ENCODE results near the gene EPS15.
"Not testable (repeated sequence)": the region's sequence is repeated elsewhere in the genome, so short reads cannot be mapped to it uniquely, and the experiment has no call there.

Gene EPS15

DNA sequence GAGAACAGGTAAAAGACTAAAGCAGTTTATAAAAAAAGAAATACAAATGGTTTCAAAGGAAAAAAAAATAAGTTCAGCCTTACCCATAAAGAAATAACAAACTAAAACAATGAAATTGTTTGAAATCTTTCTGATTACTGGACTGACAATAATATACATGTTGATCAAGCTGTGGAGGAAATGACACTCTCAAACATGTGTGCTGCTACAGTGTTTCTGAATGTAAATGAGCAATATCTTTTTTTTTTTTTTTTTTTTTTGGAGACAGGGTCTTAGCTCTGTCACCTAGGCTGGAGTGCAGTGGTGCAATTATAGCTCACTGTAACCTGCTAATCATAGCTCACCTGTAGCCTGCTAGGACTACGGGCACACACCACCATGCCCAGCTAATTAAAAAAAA lies 6.5 kb downstream of the EPS15 start:
- DNase-seq = no peak

DNA sequence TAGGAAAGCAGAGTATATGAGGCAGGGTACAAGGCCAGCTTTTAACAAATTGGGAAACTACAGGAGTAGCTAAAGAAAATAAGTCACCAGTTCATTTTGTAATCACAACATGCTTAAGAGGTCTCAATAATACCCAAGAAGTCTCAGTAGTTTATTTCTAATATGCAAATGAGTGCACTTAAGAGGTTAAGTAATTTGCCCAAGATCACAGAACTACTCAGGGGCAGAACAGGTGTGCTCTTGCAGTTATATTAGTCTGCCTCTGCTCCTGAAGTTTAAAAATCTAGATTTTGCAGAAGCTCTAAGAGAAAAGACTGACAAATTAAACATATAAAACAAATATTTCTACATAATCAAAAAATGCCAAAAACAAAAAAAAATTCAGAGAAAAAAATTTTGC lies 6.9 kb downstream of the EPS15 start:
- DNase-seq = no peak

DNA sequence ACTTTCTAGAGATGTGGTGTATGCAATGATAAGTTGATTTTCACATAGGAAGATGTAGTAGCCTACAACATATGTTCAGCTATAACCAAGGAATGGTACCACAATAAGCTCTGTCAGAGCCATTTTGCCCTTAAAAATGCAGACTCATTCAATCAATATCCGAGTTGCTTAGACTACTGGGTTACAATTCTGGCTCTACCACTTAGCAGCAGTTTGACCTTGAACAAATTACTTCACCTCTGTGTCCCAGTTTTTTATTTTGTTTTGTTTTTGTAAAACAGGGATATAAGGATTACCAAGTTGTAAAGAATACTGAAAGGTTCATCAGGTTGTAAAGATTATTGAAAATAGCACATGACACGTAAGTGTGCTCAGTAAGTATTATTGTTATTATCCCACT lies 9.3 kb downstream of the EPS15 start:
- DNase-seq = no peak

DNA sequence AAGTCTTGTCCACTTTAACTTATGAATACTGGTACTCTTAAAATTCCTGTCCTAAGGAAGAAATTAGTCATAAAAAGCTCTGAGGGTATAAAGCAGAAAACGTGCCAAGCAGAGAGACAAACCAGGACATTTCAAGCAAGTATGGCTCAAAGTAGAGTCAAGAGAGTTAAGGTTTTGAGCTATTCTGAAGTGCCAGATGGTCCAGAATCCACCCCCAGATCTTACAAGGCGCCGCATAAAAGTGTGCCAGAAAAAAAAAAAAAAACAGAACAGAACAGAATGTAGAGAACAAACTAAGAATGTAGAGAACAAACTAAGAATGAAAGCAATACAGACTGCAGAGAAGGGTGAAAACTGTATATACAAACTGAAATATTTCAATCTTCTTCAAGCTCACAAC lies 12.5 kb downstream of the EPS15 start:
- DNase-seq = no peak

DNA sequence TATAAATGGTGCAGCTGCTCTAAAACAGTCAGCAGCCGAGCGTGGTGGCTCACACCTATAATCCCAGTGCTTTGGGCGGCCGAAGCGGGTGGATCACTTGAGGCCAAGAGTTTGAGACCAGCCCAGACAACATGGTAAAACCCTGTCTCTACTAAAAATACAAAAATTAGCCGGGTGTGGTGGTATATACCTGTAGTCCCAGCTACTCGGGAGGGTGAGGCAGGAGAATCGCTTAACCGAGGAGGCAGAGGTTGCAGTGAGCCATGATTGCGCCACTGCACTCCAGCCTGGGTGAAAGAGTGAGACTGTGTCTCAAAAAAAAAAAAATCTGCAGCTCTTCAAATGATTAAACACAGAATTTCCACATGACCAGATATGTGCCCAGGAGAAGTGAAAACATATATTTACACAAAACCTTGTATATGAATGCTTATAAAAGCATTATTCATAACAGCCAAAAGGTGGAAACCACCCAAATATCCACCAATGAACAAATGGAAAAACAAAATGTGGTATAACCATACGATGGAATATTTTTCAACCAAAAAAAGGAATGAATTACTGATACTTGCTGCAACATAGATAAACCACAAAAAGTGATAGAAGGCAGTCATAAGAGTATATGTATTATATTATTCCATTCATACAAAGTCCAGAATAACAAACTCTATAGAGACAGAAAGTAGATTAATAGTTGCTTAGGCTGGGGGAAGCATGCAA lies 14.1 kb downstream of the EPS15 start:
- DNase-seq = no peak

DNA sequence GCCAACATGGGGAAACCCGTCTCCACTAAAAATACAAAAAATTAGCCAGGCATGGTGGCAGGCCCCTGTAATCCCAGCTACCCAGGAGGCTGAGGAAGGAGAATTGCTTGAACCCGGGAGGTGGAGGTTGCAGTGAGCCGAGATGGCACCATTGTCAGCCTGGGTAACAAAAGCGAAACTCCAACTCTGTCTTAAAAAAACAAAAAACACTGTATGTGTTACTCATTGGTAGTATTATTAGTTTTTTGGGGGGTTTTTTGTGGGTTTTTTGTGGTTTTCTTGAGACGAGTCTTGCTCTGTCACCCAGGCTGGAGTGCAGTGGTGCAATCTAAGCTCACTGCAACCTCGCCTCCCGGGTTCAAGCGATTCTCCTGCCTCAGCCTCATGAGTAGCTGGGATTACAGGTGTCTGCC lies 17.8 kb downstream of the EPS15 start:
- DNase-seq = not testable (repeated sequence)

DNA sequence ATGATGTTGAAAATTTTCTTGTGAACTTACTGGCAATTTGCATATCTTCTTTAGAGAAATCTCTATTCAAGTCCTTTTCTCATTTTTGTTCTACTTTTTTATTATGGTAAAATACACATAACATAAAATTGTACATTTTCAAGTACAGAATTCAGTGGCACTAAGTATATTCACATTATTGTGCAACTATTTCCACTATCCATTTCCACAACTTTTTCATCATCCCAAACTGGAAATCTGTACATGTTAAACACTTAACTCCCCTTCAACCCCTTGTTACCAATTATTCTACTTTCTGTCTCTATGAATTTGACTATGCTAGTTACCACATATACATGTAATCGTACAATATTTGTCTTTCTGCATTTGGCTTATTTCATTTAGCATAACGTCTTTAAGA lies 19.4 kb downstream of the EPS15 start:
- DNase-seq = no peak

DNA sequence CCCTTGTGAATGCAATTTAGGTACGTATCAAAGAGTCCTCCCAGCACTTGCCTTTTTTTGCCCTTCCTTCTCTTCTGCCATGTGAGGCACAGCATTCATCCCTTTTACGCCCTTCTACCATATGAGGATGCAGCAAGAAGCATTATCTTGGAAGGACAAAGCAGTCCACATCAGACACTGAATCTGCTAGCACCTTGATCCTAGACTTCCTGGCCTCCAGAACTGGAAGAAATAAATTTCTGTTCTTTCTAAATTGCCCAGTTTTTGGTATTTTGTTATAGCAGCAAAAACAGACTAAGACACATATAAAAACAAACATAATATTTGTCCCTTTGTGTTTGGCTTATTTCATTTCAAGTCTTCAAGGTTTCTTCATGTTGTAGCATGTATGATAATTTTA lies 20.1 kb downstream of the EPS15 start:
- no peak for DNase-seq

DNA sequence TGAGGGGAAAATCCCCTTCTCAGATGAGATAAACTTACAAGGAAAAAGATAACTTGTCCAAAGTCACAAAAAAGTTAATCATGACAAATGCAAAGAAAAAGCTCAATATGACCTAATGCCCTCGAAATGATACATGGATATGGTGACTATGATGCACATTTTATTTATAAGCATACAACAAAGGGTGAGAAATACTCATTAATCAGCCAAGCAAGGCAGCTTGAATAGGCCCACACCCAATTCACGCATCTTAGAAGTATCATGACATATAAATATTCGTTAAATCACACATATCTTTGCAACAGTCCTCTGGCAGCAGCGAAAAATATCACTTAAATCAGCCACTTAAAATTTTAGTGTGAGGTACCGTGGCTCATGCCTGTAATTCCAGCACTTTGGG lies 21.7 kb downstream of the EPS15 start:
- DNase-seq = no peak

DNA sequence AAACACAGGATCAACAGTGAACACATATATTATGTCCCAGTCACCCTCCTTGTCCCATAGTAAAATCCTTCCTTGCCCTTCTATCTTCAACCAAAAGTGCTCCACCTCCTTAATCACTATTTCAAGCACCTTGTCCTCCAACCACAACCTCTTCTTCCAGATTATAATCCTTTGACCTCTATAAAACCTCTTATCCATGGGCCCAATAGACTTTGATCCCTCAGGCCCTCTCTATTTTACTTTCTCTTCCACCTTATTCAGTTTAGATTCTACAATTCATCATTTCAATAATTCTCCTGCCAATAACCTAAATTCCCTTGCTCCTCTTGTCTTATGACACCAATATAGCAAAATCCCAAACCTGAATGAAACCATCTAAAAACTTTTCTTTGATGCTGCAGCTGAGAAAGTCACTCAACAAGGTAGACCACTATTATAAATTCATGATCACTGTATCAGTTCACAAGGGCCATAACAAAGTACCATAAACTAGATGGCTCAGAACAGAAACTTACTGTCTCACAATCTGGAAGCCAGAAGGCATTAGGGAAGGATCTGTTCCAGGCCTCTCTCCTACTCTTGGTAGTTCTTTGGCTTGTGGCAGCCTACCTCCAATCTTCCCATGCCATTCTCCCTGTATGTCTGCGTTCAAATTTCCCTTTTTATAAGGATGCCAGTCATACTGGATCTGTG lies 24.8 kb downstream of the EPS15 start:
- no peak for DNase-seq

DNA sequence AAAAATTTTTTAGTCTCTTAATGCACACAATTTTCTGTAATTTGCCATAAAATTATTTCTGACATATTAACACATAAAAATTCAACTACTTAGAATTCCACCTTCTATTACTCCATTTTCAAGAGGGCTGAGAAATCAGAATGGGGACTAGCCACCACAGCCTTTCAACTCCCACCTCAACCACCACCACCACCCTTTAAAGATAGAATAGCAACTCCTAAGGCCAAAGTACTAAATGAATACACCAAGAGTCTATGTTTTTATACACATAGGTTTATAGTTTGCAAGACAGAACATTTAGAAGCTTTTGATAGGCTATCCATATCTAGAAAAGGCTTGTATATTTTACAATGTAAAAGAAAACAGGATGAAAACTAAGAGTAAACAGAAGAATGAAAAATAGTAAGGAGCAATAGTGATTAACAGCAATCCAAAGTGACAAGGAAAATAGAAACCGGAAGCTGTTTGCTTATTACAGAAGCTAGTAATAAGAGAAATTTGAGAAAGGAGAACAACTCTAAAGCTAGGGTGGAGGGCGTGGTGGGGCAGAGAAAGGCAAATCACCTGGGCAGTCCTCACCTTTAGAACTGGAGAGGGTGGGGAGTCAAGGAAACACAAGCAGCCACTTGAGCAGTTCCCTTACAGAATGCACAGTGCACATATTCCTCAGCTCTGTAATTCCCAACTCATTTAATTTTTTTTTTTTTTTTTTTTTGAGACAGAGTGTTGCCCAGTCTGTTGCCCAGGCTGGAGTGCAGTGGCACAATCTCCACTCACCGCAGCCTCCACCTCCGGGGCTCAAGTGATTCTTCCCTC lies 27.7 kb downstream of the EPS15 start:
- no peak for DNase-seq

DNA sequence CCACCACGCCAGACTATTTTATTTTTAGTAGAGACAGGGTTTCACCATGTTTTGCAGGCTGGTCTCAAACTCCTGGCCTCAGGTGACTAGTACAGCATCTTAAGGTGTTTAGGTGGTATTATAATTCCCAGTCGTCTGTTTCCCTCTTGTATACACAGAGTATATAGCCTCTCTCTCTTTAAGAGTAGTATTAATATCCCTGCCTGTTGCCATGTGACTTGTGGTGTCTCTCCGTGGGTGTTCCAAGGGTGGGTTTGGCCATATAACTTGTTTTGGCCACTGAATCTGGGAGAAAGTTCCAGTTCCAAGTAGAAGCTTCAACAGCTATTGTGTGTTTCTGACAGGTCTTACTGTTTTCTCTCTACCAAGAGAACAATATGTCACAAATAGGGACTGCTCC lies 29.6 kb downstream of the EPS15 start:
- DNase-seq = no peak

DNA sequence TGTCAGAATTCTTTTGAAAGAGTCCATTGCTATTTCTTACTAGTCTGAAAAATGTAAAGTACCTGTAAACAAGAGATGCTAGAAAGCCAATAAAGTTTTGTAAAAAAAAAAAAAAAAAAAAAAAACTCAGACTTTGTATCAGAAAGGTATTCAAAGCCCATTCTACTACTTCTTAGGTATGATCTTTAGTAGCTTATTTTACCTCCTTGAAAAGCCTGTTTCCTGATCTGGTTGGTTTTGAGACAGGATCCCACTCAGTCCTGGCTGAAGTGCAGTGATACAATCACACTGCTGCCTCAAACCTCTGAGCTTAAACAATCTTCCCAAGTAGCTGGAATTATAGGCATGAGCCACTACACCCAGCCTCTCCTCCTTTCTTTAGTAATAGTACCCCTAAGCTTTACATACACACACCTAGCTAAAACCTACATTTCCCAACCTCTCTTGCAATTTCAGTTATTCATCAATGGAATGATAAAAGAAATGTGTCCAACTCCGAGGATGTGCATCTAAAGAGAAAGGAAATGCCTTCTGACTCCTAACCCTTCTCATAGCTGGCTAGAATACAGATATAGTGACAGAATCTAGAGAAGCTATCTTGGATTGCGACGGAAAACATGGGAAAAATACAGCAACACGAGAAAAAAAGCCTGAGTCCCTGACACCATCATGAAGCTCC lies 30.6 kb downstream of the EPS15 start:
- DNase-seq = no peak

DNA sequence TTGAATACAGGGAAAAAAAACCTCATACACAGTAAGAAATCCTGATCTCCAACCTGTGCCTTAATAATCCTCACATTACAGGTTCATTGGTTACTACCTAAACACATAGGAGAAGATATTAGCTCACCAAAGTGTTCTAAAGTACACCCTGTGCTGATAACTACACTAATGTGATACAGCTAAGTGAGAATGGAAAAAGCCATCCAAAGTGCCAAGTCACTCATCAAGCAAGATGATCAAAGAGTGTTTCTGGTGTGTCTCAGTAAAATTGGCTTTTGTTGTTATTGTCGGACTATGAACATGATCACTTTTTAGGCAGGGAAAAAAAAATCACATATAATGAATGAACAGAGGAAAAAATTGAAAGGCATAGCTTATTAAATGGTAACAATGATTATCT lies 31.4 kb downstream of the EPS15 start:
- no peak for DNase-seq

DNA sequence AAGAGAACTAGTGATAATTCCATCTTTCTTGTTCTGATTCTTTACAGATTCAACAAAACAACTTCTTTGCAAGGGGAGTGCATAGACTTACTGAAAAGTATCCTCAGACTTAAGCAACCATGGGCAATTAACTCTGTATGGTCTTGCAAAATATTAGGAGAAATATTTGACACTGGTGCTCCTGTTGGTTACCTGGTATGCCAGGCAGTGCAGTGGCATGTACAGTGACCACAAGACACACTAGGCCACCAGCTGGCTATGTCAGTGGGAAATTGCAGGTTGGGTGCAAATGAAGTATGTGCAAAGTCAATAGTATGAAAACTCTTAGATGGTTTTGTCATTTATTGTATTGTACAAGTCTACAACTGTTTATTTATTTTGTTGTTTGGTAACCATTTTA lies 34.5 kb downstream of the EPS15 start:
- DNase-seq = no peak

DNA sequence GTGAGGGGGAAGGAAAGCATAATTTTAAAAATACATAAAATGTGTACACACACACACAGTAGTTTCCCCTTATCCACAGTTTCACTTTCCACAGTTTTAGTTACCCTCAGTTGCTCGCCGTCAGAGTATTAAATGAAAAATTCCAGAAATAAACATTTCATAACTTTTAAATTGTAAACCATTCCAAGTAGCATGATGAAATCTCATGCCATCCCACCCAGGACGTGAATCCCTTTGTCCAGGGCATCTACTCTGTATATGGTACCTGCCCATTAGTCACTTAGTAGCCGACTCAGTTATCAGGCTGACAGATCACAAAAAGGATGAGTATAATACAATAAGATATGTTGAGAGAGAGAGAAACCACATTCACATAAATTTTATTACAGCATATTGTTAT lies 36.2 kb downstream of the EPS15 start:
- DNase-seq = no peak

DNA sequence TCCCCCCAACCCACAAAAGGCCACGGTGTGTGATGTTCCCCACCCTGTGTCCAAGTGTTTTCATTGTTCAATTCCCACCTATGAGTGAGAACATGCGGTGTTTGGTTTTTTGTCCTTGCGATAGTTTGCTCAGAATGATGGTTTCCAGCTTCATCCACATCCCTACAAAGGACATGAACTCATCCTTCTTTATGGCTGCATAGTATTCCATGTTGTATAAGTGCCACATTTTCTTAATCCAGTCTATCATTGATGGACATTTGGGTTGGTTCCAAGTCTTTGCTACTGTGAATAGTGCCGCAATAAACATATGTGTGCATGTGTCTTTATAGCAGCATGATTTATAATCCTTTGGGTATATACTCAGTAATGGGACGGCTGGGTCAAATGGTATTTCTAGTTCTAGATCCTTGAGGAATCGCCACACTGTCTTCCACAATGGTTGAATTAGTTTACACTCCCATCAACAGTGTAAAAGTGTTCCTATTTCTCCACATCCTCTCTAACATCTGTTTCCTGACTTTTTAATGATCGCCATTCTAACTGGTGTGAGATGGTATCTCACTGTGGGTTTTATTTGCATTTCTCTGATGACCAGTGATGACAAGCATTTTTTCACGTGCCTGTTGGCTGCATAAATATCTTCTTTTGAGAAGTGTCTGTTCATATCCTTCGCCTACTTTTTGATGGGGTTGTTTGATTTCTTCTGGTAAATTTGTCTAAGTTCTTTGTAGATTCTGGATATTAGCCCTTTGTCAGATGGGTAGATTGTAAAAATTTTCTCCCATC lies 44.0 kb downstream of the EPS15 start:
- DNase-seq = not testable (repeated sequence)

DNA sequence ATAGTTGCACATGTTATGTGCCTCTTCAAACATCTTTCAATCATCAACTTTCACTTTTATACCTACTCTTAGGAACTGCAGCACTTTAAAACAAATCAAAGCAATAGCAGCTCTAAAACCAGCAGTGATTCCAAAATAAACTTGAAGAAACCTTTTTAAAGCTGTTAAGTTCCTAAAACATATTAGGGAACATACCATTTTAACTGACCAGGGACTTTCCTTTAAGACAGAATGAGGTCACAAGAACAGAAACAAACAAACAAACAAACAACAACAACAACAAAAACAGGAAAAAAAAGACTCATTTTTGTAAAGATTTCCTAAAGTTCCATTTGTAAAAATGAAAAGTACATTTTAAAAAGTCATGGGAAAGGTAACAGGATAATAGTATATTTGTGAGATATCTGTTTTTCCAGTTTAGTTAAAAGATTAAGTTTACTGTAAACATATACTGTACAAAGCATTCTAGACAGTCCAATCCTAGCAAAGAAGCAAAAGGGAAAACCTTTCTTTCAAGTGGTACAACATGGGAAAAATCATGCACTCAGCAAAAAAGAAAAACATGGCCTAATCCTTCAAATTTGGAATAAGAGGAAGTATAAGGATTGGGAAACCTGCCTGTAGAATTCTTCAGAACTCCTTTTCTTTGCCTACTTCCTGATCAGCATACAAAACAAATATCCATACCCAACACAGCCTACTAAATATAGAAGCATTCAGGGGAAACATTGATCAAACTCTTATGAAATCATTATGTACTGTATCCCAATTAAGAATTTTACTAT lies 45.5 kb downstream of the EPS15 start:
- DNase-seq = no peak

DNA sequence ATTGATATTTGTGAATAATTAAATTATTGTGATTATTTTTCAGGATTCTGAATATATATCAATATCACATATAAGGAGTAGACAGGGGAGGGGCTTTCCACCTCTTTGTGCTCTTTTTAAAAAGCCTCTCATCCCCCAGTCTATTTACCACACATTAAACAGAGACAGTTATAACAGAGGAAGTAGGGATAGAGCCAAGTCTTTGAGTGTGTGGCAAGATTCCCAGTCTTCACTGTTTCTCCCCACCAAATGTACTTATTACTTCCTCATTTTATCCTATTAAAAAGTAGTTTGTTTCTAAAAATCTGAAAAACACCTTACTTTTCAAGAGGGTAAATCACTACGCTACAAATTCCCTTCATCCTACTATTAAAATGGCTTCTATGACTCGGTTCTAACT lies 46.7 kb downstream of the EPS15 start:
- DNase-seq = no peak

DNA sequence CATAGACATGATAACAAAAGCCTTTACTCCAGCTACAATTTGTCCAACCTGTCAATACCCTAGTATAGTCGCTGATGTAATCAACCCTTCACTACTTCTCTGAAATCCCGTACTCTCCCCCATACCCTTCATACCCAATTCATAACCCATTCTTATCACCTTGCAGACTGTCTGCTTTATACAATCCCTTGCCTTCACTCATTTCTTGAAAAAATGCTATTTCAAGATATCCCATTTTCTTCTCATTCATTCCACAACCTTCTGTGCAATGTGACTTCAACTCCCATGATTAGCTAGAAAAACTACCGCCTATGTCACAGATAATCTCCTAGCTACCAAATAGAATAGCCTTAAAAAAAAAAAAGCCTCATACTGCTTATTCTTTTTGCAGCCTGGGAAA lies 49.5 kb downstream of the EPS15 start:
- DNase-seq = no peak

DNA sequence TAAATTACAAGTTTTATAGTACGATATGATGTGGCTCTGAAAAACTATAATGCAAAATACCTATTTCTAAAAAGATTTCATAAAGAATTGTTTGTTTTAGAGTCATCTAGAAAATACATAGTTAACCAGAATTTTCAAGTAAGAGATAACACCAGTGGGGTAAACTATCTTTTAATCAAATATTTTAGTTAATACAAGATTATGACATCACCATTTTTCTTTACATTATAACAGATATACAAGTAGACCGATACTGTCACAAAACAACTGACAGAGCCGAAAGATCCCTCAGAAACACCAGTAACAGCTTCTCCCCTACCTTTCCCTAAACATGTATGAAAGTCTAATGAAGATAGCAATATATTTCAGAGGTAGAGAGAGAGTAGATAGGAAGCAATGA lies 54.2 kb downstream of the EPS15 start:
- no peak for DNase-seq

DNA sequence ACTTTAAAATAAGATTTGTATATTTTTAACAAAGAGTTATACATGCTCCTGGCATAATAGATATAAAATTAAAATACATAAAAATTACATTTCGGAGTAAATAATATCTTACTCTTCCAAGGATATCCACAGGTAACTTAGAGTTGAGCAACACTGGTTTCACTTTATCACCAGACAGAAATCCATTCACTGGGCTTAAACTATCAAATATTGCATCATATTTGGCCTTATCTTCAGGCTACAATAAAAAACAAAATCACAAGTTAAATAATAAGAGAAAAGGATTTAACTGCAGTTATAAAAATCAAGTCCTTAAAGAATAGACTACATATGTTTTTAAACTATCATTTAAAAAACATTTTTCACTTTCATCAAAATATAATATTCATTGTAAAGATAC lies 55.5 kb downstream of the EPS15 start:
- no peak for DNase-seq
